Stimulated activated naive CD4-positive, alpha-beta T cell (primary cell): ENCODE data around the gene VPS9D1.
"Not testable (repeated sequence)": the region's sequence is repeated elsewhere in the genome, so short reads cannot be mapped to it uniquely, and the experiment has no call there.

Experiments used
- DNase-seq, 6 experiments: peaks; one replicate each; lab custom pipeline; 2025; lab: John Stamatoyannopoulos, UW

The VPS9D1 gene

DNA sequence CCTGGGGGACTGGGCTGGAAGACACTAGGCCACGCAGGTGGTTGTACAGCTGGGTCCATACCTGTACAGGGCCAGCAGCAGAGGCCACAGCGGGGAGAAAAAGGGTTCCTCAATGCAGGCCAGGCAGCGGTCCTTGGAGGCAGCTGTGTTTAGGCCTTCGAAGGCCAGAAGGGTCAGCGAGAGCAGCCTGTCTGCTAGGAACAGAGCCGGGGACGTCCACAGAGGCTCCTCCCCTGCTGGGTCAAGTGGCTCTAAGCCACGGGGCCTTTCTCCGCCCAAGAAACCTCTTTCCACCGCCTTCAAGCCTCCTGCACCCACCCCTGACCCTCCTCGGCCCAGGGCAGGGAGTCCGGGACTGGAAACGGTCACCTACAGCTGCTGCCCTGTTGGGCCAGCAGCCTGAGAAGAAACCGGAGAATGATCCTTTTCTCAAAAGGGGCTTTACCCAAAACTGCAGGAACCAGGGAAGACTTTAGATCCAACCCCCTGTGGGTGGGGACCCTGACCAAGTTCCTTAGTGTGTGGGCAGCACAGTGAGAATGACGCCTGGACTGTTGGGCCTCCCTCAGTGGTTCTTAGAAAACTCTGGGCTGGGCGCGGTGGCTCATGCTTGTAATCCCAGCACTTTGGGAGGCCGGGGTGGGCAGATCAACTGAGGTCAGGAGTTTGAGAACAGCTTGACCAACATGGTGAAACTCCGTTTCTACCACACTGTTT, 10.8 kb downstream of the VPS9D1 start:
- DNase-seq, result no peak

DNA sequence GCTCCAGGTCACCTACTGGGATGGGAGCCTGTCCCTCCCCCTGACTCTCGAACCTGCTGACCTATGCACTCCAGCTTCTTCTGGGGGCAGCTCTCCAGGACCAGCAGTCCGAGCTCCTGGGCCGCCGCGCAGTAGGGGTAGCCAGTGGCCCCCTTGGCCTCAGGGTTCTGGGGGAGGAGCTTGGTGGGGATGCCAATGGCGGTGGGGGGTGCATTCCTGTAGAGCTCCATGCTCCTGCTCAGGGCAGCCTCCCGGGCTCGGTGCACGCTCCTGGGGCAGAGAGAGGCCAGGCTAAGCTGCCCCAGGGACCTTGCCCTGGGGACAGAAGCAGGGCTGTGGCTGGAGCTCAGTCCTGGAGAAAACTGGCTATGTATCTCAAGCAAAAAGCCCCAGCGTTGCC, 11.5 kb downstream of the VPS9D1 start:
- no peak for DNase-seq

DNA sequence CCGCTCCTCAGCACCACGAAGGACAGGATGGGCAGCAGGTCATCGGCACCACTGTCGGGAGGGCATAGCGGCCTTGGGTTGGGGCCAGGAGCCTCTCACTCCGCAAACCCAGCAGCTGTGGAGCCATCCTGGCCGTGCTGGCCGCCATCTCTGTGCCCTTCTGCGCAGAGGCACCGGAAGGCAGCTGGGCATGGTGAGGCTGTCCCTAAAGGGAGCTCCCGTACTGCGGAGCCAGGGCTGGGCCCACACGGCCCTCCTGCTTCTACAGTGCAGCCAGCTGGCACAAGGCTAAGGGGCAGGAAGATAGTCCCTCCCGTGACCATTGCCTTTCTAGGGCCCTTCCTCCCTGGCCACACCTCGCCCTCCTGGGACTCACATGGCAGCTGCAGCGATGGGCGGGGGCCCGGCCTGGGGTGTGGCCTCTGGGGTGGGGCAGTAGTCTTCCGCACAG, 12.2 kb downstream of the VPS9D1 start:
- DNase-seq, result no peak

DNA sequence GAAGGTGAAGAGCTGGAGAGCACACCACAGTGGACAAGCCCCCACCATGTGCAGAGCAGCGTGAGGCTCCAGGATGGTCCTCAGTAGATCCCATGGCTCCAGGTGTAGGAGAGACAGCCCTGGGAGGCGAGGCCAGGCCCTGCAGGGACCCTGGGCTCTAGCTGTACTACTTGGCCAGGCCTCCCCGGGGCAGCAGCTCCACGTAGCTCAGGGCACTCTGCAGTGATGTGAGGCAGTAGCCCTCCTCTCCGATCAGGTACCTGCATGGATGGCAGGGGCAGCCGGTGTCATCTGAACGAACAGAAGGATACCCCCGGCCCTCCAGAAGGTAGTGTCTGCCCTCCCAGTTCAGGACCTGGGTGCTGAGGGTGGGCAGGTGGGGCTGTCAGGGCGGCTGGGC, 13.0 kb downstream of the VPS9D1 start:
- DNase-seq, result no peak

DNA sequence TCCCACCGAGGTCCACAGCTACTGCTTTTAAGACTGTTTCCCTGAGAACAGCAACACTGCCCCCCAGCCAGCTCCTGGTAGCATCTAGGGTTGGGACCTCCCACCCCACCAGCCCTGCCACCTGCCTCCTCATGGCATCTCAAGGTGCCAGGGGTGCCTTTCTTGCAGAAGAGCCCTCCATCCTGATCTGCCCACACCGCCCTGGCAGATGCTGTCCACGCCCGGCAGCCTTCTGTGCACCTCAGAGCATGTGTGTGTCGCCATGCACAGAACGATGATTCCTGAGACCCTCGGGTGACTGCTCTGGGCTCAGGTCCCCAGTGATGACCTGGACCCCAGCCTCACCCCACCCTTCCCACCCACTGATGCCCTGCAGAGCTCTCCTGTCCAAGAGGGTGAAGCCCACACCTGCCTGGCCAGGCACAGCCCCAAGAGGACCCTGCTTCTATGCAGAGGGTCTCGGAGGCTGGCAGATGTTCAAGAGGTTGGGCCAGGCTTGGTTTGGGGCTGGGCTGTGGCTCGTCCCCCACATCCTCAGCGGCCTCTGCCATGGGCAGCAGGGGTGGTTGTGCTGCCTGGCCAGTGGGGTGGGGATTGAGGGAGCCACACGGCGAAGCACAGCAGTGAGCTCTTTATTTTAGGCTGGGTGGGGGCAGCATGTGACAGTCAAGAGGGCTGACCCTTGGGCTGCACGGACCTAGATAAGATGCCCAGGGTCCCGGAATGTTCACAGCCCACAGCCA, 14.0 kb downstream of the VPS9D1 start:
- no peak for DNase-seq

DNA sequence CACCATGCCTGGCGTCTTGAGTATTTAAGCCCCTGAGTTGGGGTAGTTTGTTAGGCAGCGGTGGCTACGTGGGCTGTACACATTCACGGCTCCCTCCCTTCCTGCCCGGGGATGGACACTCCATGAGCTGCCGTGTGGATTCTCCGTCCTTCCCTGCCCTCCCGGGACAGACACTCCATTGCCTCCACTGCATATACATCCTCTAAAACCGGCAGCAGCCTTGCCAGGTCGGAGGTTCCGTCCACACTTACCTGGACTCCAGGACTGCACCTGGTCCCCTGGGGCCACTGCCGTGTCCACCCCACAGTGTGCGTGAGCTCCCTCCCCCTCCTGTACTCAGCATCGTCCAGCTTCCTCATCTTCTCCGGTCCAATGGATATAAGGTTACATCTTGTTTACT, 15.7 kb downstream of the VPS9D1 start:
- DNase-seq, result no peak

DNA sequence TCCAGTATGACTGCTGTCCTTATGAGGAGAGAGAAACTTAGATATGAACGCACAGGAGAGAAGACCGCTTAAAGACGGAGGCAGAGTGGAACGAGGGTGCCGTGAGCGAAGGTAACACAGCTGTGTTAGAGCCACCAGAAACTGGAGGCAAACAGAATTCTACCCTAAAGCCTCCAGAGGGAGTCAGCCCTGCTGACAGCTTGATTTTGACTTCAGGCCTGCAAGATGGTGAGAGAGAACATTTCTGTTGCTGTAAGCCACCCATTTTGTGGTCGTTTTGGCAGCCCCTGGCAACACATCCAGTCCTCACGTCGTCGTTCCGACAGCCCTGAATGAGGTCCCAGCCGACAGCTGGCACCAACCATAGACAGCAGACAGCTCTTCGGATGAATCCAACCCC, 16.4 kb downstream of the VPS9D1 start:
- no peak for DNase-seq

DNA sequence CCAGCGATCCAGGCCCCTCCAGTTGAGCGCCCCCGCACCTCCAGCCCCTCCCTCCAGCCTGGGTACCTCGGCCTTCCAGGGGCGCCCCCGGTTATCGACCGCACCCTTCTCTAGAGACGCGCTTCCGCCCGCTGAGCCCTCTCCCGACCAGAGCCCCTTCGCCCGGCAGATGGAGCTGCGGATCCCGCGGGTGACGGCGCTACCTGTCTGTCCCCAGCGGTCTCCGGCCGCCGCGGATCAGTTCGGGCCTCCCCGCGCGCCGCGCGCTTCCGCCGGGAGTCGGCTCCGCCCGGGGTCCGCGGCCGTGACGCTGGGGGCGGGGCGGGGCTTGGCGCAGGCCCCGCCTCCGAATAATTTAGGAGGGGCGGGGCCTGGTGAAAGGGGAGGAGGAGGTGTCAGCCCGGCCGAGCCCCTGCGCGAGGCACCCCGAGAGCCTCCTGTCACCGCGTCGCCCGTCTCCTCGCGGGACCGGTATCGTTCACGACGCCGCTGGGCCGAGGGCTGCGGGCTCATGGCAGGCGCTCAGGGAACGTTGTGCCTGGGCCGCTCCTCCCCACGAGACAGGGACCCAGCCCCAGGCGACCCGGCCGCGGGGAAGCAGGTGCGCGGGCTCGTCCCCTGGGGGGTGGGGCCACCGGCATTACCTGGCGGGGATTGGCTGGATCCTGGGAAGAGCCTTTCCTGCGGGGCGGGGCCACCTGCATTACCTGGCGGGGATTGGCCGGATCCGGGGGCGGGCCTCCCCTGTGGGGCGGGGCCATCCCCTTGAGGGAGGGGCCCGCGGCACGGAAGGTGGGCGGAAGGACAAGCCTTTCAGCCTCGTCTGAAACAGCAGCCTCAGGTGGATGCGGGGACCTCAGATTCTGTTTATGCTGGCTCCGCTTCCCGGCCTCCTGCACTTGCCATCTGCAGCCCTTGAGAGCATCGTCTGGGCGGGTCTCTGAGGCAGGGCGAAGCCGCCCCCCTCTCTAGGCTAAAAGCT, 19.0 kb downstream of the VPS9D1 start, which contains the start of gene SPATA2L:
SPATA2L (minus strand) TSS at position 281 of the 982 bp plus-strand sequence. CDS start 473 bp downstream, outside the sequence.
- DNase-seq, result peak; percentile 98 to 100 (median 98)

DNA sequence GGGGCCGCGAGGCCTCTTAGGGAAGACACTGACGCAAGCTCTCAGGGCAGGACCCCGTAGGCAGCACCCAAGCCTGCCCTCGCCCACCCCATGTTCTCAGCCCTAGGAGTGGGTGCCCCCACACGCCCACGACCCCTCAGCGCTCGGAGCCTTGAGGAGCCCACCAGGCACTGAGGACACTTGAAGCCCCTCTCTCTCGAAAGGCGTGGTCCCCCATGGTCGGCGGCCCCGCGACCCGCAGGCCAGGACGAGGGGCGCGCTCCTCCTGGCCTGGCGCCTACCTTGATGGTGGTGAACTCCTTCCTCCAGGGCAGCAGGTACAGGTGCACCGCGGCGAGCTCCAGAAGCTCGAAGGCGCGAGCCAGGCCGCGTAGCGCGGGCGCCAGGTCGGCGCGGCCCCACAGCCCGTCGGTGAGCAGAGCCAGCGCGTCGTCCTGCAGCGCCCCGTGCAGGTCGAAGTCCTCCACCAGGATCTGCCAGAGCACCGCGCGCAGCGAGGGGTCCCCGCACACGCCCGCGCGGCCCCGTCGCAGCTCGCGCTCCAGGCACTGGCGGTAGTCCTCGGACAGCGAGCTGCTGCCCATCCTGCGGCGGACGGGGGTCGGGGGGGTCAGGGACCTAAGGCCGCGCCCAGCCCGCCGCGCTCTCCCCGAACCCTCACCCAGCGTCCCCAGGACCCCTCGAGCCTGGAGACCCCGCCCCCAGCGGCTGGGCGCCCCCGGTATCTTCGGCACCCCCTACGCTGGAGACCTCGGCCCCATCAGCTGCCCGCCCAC, 19.9 kb downstream of the VPS9D1 start:
- peak; percentile 29 to 72 (median 50) for DNase-seq

DNA sequence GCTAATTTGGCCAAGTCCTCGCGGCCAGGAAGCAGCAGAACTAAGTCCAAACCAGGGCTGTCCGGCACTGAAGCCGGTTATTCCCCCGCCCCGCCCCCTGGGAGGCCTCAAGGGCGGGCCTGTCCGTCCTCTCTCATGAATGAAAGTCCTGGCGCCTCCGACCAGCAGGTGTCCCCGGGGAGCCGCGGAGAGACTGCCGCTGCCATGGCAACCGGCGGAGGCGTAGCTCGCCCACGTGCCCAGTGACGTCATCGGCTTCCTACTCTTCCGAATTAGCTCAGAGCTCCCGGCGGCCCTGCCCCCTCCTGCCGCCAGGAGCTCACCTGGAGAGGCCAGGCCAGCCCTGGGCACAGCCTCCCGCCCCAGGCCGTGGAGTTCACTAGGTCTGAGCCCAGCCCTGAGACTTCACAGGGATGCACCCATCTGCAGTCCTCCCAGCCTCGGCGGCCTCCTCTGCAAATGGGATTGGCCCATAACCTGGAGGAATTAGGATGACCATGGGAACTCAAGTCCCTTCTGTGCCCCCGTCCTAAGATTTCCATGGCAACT, 20.5 kb downstream of the VPS9D1 start:
- DNase-seq, result peak; percentile 86 to 96 (median 90)

DNA sequence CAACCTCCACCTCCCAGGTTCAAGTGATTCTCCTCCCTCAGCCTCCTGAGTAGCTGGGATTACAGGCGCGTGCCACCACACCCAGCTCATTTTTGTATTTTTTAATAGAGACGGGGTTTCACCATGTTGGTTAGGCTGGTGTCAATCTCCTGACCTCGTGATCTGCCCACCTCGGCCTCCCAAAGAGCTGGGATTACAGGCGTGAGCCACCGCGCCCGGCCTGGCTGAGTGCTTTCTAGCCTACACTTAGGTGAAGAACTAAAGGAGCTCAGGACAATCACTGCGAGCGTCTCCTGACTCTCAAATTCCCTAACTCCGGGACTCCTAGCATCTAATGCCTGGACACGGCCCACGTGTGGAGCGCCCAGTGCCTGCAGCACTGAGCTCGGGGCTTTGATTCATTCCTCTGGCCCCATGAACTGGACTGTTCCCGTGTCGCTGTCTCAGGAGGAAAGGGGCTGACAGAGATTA, 21.0 kb downstream of the VPS9D1 start:
- not testable (repeated sequence) for DNase-seq

DNA sequence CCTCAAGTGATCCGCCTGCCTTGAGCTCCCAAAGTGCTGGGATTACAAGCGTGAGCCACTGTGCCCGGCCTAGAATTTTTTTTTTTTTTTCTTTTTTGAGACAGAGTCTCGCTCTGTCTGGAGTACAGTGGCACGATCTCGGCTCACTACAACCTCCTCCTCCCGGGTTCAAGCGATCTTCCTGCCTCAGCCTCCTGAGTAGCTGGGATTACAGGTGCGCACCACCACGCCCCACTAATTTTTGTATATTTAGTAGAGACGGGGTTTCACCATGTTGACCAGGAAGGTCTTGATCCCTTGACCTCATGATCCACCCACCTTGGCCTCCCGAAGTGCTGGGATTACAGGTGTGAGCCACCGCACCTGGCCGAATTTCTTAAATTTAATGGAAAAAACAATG, 22.0 kb downstream of the VPS9D1 start:
- DNase-seq, result not testable (repeated sequence)

DNA sequence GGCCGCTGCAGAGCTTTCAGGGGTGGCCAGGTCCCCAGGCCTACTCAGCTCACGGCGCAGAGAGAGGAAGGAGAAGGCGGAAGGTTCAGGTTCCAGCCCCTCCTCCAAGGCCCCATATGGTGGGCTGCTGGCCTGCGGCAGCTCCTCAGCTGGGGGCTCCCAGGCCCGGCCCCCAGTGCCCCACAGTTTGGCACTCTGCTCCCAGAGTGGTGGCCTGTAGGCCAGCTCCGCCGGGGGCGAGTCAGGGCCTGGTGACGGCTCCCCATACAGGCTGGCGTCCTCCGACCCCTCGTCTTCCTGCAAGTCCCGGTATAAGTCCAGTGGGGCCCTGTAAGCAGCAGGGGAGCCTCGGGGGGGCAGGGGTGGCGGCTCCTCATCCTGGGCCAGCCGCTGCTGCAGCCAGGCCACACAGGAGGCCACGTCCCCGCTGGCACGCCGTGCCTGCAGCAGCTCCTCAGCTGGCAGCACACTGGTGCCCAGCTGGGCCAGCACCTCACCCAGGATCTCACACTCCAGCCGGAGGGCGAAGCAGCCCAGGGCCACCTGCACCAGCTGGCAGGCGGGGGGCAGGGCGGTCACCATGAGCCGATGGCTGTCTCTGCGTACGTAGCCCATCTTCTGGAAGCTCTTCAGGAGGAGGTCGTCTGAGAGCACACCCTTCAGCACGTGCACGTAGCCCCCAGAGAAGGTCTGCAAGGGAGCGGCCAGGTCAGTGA, 22.9 kb downstream of the VPS9D1 start:
- DNase-seq, result no peak

DNA sequence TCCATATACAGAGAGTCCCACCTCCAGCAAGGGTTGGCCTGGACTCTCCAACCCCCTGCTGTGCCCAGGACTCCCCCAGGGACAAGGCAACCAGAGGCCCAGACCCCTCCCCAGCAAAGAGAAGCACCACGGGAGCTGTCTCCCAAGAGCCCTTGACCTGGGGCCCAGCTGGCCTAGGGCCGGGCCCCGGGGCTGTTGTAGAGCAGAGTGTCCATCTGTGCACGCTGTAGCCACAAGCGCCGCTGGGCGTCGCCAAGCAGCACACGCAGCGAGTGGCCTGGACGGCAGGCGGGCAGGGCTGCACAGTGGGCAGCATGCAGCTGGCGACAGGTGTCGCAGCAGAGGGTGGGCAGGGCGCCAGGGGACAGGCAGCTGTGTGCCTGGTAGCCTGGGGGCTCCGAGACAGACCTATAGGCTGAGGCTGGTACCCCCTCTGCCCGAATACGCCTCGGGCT, 23.5 kb downstream of the VPS9D1 start:
- no peak for DNase-seq

DNA sequence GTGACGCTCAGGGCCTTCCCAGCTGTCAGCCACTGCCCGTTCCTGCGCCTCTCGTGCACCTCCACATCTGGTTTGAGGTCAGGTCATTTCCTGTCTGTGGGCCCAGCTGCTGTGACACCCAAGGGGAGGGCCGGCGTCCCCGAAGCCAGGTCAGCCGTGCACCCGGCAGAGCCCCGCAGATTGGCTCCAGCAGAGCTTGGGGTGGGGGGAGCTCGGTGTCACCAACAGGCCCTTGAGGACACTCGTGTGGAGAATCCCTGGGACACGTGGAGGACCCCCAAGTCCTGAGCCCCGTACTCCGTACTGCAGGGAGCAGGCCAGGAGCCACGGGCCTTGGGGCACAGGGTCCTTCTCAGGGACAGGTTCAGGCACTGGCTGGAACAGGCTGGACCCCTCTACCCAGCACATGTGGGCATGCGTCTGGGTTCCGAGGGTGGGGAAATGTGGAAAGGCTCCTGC, 24.0 kb downstream of the VPS9D1 start:
- DNase-seq, result no peak

DNA sequence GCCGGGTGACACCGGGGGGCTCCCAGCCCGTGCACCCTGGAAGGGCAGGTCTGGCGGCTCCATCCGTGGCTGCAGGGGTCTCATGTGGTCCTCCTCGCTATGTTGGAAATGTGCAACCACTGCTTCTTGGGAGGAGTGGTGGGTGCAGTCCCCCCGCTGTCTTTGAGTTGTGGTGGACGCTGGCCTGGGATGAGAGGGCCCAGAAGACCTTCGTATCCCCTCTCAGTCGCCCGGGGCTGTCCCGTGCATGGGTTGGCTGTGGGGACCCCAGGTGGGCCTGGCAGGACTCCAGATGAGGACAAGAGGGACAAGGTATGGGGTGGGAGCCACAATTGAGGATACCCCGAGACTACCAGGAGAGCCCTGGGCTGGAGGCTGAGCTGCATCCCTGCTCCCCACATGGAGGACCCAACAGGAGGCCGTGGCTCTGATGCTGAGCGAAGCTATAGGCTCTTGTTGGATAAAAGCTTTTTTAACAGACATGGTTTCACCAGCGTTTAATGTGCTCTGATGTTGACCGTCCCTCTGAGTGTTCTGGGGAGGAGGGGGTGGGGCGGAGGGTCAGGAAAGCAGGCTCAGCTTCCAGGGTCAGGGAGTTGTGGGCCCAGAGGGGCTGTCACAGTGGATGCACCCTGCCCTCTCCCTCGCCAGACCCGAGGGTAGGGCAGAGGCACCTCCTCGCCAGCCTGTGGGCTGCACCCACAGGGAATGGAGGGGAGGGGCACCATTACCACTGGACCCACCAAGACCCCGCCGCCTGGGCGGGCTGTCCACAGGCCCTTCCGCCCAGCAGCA, 24.6 kb downstream of the VPS9D1 start:
- DNase-seq, result no peak

DNA sequence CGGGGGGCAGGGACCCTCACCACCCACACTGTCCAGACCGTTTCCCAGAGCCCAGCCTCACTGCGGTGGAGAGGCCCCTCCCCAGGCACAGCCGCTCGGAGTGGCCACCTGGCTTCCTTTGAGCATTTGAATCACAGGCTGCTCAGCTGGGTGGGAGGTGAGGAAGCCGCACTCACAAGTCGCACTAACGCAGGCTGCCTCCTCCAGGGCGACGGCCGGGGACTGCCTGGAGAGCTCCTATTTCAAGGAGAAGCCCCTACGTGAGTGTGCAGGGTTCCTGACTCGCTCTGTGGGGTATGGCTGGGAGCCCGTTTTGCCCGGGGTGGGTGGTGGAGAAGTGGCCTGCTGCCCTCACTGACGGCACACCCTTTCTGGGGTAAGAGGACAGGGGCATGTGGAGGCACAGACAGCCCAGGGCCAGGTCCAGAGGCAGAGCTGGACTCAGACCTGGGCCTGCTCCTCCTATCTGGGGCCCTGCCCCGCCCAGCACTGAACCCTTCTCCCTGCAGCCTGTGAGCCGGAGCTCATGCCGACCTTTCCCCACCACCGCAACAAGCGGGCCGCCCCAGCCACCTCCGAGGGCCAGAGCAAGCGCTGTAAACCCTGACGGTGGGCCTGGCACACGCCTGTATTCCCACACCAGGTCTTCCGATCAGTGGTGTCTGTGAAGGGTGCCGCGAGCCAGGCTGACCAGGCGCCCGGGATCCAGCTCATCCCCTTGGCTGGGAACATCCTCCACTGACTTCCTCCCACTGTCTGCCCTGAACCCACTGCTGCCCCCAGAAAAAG, 25.4 kb downstream of the VPS9D1 start:
- no peak for DNase-seq

DNA sequence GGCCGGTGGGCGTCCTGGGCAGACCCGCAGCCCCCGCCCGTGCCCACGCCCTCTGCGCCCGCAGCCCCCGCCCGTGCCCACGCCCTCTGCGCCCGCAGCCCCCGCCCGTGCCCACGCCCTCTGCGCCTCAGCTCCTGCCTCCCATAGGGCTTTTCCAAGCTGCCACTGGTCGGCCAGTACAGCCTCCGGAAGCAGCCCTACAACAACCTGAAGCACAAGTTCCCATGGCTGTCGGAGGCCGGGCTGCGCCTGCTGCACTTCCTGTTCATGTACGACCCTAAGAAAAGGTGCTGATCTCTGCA, 26.0 kb downstream of the VPS9D1 start:
- DNase-seq, result not testable (repeated sequence)
